T-helper 1 cell treated with Interleukin-12 subunit alpha and Interleukin-12 subunit beta and Interleukin-4 antibody, amounts not matched to agents 30 μg/mL and 1 μg/mL, for 36 hours (primary cell): Measurements from ENCODE around the gene CFAP77.

ENCODE experiments used
- H3K27ac Mint-ChIP-seq: one replicate; pipeline ENCODE4 v1.8.0; 2021; ENCODE audit warnings: mild to moderate bottlenecking, mixed read lengths
- H3K27me3 Mint-ChIP-seq: one replicate; pipeline ENCODE4 v1.8.0; 2021; ENCODE audit warnings: low read depth, mixed read lengths
- H3K36me3 Mint-ChIP-seq: one replicate; pipeline ENCODE4 v1.8.0; 2021; ENCODE audit warnings: low read depth, mixed read lengths
- H3K4me1 Mint-ChIP-seq: one replicate; pipeline ENCODE4 v1.8.0; 2021; ENCODE audit warnings: low read depth, mixed read lengths
- H3K4me3 Mint-ChIP-seq: one replicate; pipeline ENCODE4 v1.8.0; 2021; ENCODE audit warnings: mild to moderate bottlenecking, moderate library complexity, mixed read lengths
- H3K9me3 Mint-ChIP-seq: one replicate; pipeline ENCODE4 v1.8.0; 2021; ENCODE audit warnings: mixed read lengths

Gene CFAP77

DNA sequence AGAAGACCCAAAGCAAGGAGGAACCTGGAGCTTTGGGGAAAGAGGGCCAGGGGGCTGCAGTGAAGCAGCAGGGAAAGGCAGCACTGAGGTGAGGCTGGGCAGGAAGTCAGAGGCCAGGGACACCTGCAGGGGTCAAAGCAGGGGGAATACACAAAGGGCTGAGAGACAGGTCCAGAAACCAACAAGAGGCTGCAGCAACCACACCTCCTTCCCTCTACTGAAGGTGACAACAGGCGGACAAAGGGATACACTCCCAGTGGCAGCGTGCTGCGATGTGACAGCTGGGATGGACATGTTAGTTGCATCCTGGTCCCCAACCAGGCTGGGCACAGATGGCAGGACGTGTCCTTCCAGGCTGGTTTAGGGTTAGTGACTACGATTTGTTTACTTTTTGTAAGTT lies 12.6 kb downstream of the CFAP77 start:
- Mint-ChIP-seq H3K4me3 (no peak overlapping the region), H3K27me3 (peaks cover 66% of the 10 kb centered on the region), H3K4me1 (no peaks in the 10 kb centered on the region), H3K9me3 (no peaks in the 10 kb centered on the region), H3K27ac (no peak overlapping the region), H3K36me3 (no peaks in the 10 kb centered on the region)

DNA sequence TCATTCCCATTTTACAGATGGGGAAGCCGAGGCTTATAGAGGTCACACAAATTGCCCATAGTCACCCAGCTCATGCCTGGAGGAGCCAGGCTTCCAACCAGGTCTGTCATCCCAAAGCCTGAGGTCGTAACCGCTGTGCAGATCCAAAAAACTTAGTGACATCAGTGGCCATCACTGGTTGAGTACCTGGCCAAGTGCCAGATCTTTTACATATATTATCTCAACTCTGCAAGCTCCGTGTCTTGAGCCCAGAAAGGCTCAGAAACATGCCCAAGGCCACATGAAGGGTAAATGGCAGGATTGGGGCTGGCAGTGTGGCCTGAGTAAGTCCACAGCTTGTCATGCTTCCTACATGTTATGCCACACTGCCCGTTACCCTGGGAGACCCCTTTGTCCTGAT lies 13.5 kb downstream of the CFAP77 start:
- H3K4me1 Mint-ChIP-seq, result no peaks in the 10 kb centered on the region
- no peak overlapping the region for H3K4me3 Mint-ChIP-seq
- H3K36me3 Mint-ChIP-seq, result no peaks in the 10 kb centered on the region
- no peak overlapping the region for H3K27ac Mint-ChIP-seq
- peaks cover 60% of the 10 kb centered on the region for H3K27me3 Mint-ChIP-seq
- H3K9me3 Mint-ChIP-seq, result no peaks in the 10 kb centered on the region

DNA sequence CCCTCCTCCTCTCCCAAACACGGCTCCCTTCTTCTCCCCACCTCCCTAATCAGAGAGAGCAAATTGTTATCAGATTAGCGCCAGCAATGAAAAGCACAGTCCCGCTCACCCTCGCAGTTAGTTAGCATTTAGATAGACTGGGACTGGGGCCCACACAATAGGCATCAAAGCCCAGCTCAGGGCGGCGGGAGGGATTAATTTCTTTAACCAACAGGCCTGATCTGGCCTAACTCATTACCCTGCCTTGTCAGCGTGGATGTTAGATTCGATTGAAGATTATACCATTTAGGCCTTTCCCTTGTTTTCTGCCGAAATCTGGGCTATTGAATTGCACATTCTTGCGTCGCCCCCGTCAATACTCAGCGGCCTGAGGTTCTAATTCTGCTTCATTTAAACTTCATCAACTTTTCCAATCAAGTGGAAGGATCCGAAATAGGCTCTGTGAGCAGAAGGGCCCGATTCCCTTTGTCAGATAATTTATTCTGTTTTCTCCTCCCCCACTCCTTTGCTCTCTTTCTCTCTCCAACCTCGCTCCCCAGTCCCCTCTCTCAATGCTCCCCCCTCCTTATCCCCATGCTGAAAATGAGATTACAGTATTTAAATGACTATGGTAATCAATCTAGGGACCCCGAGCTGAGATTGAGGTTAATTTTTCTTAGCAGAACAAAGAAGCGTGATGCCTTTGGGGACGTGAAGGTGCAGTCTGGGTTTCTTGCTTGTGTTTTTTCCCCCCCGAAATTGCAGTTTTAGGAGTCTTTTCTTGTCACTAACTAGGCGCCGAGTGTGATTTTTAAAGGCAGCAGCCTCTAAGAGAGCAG lies 15.1 kb downstream of the CFAP77 start:
- no peaks in the 10 kb centered on the region for H3K4me1 Mint-ChIP-seq
- no peak overlapping the region for H3K27ac Mint-ChIP-seq
- H3K36me3 Mint-ChIP-seq, result no peaks in the 10 kb centered on the region
- H3K9me3 Mint-ChIP-seq, result no peaks in the 10 kb centered on the region
- no peak overlapping the region for H3K4me3 Mint-ChIP-seq
- H3K27me3 Mint-ChIP-seq, result peaks cover 51% of the 10 kb centered on the region

DNA sequence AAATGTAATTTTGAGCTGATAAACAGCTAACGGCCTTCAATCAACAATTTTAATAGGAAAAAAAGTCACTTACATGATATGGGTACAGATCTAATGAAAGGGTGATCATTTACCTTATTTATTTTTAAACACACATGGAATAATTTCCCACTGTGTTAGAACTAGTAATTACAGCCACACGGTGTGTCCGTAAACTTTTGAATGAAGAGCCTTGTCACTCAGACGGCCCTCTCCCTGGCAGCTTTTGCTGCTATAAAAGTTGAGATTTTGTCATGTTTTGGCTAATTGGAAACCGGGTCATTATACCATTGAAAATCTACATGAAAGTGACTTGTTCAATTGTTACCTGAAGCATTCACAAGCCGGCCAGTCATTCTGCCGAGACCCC lies 15.7 kb downstream of the CFAP77 start:
- Mint-ChIP-seq H3K27ac (no peak overlapping the region), H3K4me1 (no peaks in the 10 kb centered on the region), H3K4me3 (no peak overlapping the region), H3K36me3 (no peaks in the 10 kb centered on the region), H3K27me3 (peaks cover 56% of the 10 kb centered on the region), H3K9me3 (no peaks in the 10 kb centered on the region)

DNA sequence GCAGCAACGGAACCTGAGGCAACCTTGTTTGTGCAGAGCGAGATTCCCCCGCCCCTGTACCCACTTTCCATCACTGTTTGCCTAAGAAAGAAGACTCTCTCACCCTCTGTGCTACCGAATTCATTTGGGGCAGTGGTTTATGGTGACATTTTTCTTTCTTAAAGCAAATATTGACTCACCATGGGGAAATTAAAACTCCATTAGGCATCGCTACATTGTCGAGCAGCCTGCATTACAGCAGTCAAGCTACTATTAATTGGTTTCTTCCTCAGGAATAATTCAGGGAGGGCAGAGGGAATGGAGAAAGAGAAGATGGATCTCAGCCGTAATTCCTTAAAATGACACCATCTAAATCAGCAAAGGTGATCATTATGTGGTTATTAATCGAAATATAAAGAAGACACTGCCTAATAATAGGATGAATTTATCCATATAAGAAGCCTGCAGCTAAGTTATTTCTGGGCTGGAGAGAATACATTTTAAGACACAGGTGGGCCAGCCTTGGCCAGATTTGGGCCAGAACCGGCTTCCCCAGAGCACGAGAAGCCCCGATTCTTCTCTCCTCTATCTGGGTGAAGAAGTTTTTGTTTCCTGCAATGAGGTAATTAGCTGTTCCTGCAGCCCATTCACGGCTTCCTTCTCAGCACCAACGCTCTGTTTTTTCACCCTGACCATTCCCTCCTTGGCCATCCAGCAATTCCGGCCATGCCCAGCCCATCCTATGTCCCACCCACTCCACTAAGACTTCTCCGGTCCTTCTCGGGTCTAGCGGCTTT lies 16.8 kb downstream of the CFAP77 start:
- Mint-ChIP-seq H3K4me3 (no peak overlapping the region), H3K27me3 (peaks cover 65% of the 10 kb centered on the region)

DNA sequence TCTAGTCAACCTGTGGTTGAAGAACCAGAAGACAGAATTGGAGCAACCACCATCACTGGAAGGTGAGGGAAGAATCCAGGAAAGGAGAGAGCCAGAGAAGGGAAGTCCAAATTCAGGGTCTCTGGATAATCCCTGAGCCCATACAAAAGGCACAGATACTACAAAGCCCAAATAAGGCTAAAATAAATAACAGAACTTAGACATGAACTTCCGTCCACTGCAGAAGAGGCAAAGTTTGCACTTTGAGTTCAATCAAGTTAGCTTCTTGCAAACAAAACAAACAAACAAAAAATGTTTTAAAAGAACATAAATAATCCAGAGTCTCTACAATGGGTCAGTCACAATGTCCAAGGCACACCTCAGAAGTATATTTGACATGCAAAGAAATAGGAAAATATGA lies 21.0 kb downstream of the CFAP77 start:
- no peaks in the 10 kb centered on the region for H3K36me3 Mint-ChIP-seq
- H3K4me3 Mint-ChIP-seq, result no peak overlapping the region
- no peaks in the 10 kb centered on the region for H3K9me3 Mint-ChIP-seq
- no peaks in the 10 kb centered on the region for H3K4me1 Mint-ChIP-seq
- H3K27ac Mint-ChIP-seq, result no peak overlapping the region
- H3K27me3 Mint-ChIP-seq, result peaks cover 45% of the 10 kb centered on the region

More for the DNA sequence above, 16.8 kb downstream of the CFAP77 start:
- Mint-ChIP-seq H3K36me3 (no peaks in the 10 kb centered on the region), H3K27ac (no peak overlapping the region), H3K9me3 (no peaks in the 10 kb centered on the region), H3K4me1 (no peaks in the 10 kb centered on the region)

GRCh38 chr9:132434881-132435280 lies 24.9 kb downstream of the CFAP77 start:
- Mint-ChIP-seq H3K27ac (no peak overlapping the region), H3K4me3 (no peak overlapping the region), H3K27me3 (peaks cover 28% of the 10 kb centered on the region), H3K36me3 (no peaks in the 10 kb centered on the region), H3K4me1 (no peaks in the 10 kb centered on the region), H3K9me3 (no peaks in the 10 kb centered on the region)

DNA sequence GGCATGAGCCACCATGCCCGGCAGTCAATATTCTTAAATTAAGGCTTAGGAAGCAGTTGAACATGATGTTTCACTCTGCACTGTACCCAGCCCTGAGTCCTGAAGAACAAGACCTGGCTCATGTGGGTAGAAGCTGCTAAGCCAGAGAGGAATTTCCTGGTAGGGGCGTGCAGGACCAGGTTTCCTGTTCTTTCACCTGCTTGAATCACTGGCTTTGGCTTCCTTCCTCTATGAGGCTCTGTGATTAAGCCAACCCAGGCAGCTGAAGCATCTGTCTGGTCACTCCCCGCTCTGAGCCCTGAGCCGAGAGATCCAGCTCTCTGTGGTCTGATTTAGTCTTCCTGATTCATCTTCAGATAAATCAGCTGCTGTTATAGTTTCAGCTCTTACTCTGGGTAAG lies 29.1 kb downstream of the CFAP77 start:
- no peaks in the 10 kb centered on the region for H3K36me3 Mint-ChIP-seq
- H3K9me3 Mint-ChIP-seq, result no peaks in the 10 kb centered on the region
- no peak overlapping the region for H3K4me3 Mint-ChIP-seq
- peaks cover 25% of the 10 kb centered on the region for H3K27me3 Mint-ChIP-seq
- H3K27ac Mint-ChIP-seq, result no peak overlapping the region
- H3K4me1 Mint-ChIP-seq, result no peaks in the 10 kb centered on the region

GRCh38 chr9:132440735-132441134 lies 30.7 kb downstream of the CFAP77 start:
- Mint-ChIP-seq H3K4me1 (no peaks in the 10 kb centered on the region), H3K9me3 (no peaks in the 10 kb centered on the region), H3K36me3 (no peaks in the 10 kb centered on the region), H3K27me3 (peaks cover 23% of the 10 kb centered on the region), H3K27ac (no peak overlapping the region), H3K4me3 (no peak overlapping the region)

DNA sequence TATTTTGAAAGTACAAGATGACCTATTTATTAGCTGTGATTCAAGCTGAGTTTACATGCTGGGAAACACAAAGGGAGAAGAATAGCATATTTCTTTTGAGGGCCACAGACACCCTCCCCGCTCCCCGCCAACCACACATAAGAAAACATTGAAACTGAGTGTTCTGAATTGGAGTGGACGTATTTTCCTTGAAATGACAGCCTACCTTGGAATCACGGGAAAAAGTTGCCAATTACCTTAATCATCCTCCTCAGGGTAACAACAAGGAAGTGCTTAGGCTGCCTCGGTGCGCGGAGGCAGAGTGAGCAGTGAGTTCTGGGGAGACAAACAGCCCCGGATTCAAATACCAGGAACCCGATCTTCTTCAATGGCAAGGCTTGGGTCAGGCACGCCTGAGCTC lies 31.4 kb downstream of the CFAP77 start:
- Mint-ChIP-seq H3K4me1 (no peaks in the 10 kb centered on the region), H3K27ac (no peak overlapping the region), H3K36me3 (no peaks in the 10 kb centered on the region), H3K27me3 (peaks cover 18% of the 10 kb centered on the region), H3K9me3 (no peaks in the 10 kb centered on the region), H3K4me3 (no peak overlapping the region)

DNA sequence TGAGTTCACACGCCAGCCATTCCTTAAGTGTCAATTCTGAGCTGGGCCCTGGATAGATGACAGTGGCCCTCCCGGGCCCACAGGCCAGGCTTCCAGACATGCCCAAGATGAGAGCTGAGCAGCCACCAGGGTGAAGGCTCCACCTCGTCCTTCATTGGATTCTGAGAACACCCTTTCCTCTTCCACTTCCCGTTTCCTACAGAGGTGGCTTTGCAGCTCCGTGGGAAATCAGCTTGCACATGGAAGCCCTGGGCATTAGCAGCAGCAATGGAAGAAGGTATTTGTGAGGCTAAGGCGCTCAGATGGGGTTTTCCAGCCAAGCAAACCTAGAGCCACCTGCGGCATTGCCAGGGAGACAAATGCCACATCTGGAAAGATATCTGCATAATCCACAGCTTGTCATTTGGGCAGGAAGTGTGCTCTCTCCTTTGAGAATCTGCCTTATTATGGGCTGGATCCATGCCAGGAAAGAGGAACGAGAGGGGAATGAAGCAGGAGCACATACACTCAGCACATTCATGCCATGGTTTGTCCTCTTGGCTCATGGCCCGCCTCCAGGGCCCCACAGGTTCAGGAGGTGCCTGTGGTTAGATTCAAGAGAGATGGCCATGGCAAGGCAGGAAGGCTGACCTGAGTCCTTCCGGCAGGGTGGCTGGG lies 34.1 kb downstream of the CFAP77 start:
- H3K4me3 Mint-ChIP-seq, result no peak overlapping the region
- peaks cover 26% of the 10 kb centered on the region for H3K27me3 Mint-ChIP-seq
- no peak overlapping the region for H3K27ac Mint-ChIP-seq
- H3K4me1 Mint-ChIP-seq, result no peaks in the 10 kb centered on the region
- H3K9me3 Mint-ChIP-seq, result no peaks in the 10 kb centered on the region
- no peaks in the 10 kb centered on the region for H3K36me3 Mint-ChIP-seq

GRCh38 chr9:132446887-132447286 lies 36.9 kb downstream of the CFAP77 start:
- Mint-ChIP-seq H3K27ac (no peak overlapping the region), H3K27me3 (peaks cover 24% of the 10 kb centered on the region), H3K9me3 (no peaks in the 10 kb centered on the region), H3K4me3 (no peak overlapping the region), H3K4me1 (peaks cover 2% of the 10 kb centered on the region), H3K36me3 (no peaks in the 10 kb centered on the region)

GRCh38 chr9:132447346-132447745 lies 37.3 kb downstream of the CFAP77 start:
- H3K27me3 Mint-ChIP-seq, result peaks cover 27% of the 10 kb centered on the region
- no peaks in the 10 kb centered on the region for H3K9me3 Mint-ChIP-seq
- H3K36me3 Mint-ChIP-seq, result no peaks in the 10 kb centered on the region
- no peak overlapping the region for H3K27ac Mint-ChIP-seq
- peaks cover 2% of the 10 kb centered on the region for H3K4me1 Mint-ChIP-seq
- H3K4me3 Mint-ChIP-seq, result no peak overlapping the region

- Mint-ChIP-seq H3K27ac (no peak overlapping the region), H3K9me3 (no peaks in the 10 kb centered on the region), H3K27me3 (peaks cover 24% of the 10 kb centered on the region), H3K4me1 (peaks cover 2% of the 10 kb centered on the region), H3K36me3 (no peaks in the 10 kb centered on the region), H3K4me3 (no peak overlapping the region)
Measured at GRCh38 chr9:132447902-132448301, 37.9 kb downstream of the CFAP77 start.

- Mint-ChIP-seq H3K9me3 (no peaks in the 10 kb centered on the region), H3K4me3 (no peak overlapping the region), H3K27me3 (peaks cover 25% of the 10 kb centered on the region), H3K4me1 (peaks cover 2% of the 10 kb centered on the region), H3K27ac (no peak overlapping the region), H3K36me3 (no peaks in the 10 kb centered on the region)
Measured at GRCh38 chr9:132451276-132451675, 41.3 kb downstream of the CFAP77 start.
